Caco-2 (cell line): ENCODE results near the gene ITIH5. TPM values are rescaled to one million over a fixed set of nuclear protein-coding genes. Genes with fewer than 3 reads are reported as not detected.
"Not testable (repeated sequence)": the region's sequence is repeated elsewhere in the genome, so short reads cannot be mapped to it uniquely, and the experiment has no call there.

ENCODE experiments used
- BruUV-seq: library from RNA; stranded (reverse); fragments of 400-500 nt; replicated peaks from 2 replicates; lab custom pipeline; 2021; lab: Mats Ljungman, UMichigan
- CTCF ChIA-PET: fragments of 300-600 bp; sonication (Branson Sonifier 250); formaldehyde crosslinking; loops from one replicate; lab custom pipeline; 2022; ENCODE audit warnings: antibody characterized with exemption; lab: Charles Lee
- POLR2A ChIA-PET: fragments of 300-600 bp; sonication (Branson Sonifier 250); formaldehyde crosslinking; loops from one replicate; lab custom pipeline; 2022; ENCODE audit warnings: antibody characterized with exemption; lab: Charles Lee
- DNase-seq, 2 experiments: peaks; one replicate each; pipeline versions ENCODE4 v3.0.0 to v3.0.0-alpha.2; 2020 to 2022
- H3K27me3 ChIP-seq: replicated peaks from 2 replicates; pipeline ENCODE4 v1.6.0; 2011; ENCODE audit warnings: low read length; ENCODE audit not compliant: control insufficient read depth, insufficient read depth
- H3K36me3 ChIP-seq: 2 replicates; pipeline ENCODE4 v1.5.1; 2011; ENCODE audit warnings: low read length; ENCODE audit not compliant: control insufficient read depth, insufficient read depth
- H3K4me1 ChIP-seq: fragments of 250-450 bp; sonication (Bioruptor Pico); 2 replicates; pipeline ENCODE4 v1.5.1; 2020; ENCODE audit warnings: mild to moderate bottlenecking
- H3K4me3 ChIP-seq: 2 replicates; pipeline ENCODE4 v1.5.1; 2011; ENCODE audit warnings: low read depth, mild to moderate bottlenecking, control low read depth, low read length
- H3K9me3 ChIP-seq: fragments of 250-450 bp; sonication (Bioruptor Pico); 2 replicates; pipeline ENCODE4 v1.5.1; 2020; ENCODE audit warnings: mild to moderate bottlenecking, moderate library complexity
- H3K27ac Mint-ChIP-seq: one replicate; pipeline ENCODE4 v1.8.0; 2022; ENCODE audit warnings: mixed read lengths; ENCODE audit not compliant: unreplicated experiment
- H3K27me3 Mint-ChIP-seq: one replicate; pipeline ENCODE4 v1.8.0; 2022; ENCODE audit warnings: mixed read lengths; ENCODE audit not compliant: insufficient read depth, unreplicated experiment
- H3K36me3 Mint-ChIP-seq: one replicate; pipeline ENCODE4 v1.8.0; 2022; ENCODE audit warnings: mild to moderate bottlenecking, mixed read lengths; ENCODE audit not compliant: insufficient read depth, unreplicated experiment
- H3K4me1 Mint-ChIP-seq: one replicate; pipeline ENCODE4 v1.8.0; 2022; ENCODE audit warnings: low read depth, mixed read lengths; ENCODE audit not compliant: unreplicated experiment
- H3K4me3 Mint-ChIP-seq: one replicate; pipeline ENCODE4 v1.8.0; 2022; ENCODE audit warnings: mild to moderate bottlenecking, moderate library complexity, mixed read lengths; ENCODE audit not compliant: unreplicated experiment
- H3K9me3 Mint-ChIP-seq: one replicate; pipeline ENCODE4 v1.8.0; 2022; ENCODE audit warnings: mixed read lengths; ENCODE audit not compliant: unreplicated experiment
- intact Hi-C: fragments of 100-400 bp; cut with micrococcal nuclease; formaldehyde crosslinking; loops from one replicate; pipeline ENCODE4 v1.10.0; 2022; ENCODE audit not compliant: unreplicated experiment
- total RNA-seq: library from RNA; stranded (reverse); gene quantifications from 2 replicates; pipeline ENCODE4 v1.2.3, GENCODE V29; 2022
- TF ChIP-seq, protein P1 (sequence below), 2 experiments: fragments of 200-600 bp in 1 of 2; IDR thresholded peaks; 1 replicate in 1 of 2; 2 replicates in 1 of 2; pipeline versions ENCODE4 v1.5.1 to v1.8.0; 2011 to 2022; ENCODE audit warnings: antibody characterized with exemption in 1 of 2, control low read depth in 1 of 2, inconsistent platforms in 1 of 2, low read depth in 1 of 2, low read length in 1 of 2, mild to moderate bottlenecking in 1 of 2, moderate library complexity in 1 of 2; ENCODE audit not compliant: insufficient read depth in 1 of 2, severe bottlenecking in 1 of 2, unreplicated experiment in 1 of 2

ITIH5 gene
- total RNA-seq, 1 experiment from 2014 or later, result 0.18 TPM

DNA sequence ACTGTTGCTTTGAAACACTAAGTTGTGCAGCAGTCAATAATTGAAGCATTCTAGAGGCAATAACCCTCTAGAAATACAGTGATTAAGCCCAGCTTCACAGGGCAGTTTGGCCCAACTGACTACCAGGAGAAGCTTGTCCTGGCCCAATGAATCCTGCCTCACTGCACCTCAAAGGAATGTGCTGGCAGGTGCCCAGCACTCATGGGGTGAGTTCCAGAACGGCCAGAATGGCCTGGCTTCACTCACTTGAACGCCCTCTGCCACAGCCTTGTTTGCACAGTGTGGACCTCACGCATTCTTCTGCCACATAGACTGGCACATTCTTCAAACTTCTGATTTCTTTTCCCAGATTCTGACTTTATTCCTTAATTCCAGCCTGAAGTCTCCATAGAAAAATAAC is 29.8 kb upstream of the ITIH5 start:
- BruUV-seq, result no TSS peak
- H3K36me3 Mint-ChIP-seq, result no peaks in the 10 kb centered on the region
- intact Hi-C loops, result no loop called here
- Histone ChIP-seq H3K36me3 (no peaks in the 10 kb centered on the region), H3K27me3 (no peaks in the 10 kb centered on the region), H3K9me3 (peaks cover 16% of the 10 kb centered on the region), H3K4me1 (peaks cover 8% of the 10 kb centered on the region), H3K4me3 (no peak overlapping the region)
- peaks cover 22% of the 10 kb centered on the region for H3K9me3 Mint-ChIP-seq
- no peak overlapping the region for H3K4me3 Mint-ChIP-seq
- TF ChIP-seq, protein P1, sequence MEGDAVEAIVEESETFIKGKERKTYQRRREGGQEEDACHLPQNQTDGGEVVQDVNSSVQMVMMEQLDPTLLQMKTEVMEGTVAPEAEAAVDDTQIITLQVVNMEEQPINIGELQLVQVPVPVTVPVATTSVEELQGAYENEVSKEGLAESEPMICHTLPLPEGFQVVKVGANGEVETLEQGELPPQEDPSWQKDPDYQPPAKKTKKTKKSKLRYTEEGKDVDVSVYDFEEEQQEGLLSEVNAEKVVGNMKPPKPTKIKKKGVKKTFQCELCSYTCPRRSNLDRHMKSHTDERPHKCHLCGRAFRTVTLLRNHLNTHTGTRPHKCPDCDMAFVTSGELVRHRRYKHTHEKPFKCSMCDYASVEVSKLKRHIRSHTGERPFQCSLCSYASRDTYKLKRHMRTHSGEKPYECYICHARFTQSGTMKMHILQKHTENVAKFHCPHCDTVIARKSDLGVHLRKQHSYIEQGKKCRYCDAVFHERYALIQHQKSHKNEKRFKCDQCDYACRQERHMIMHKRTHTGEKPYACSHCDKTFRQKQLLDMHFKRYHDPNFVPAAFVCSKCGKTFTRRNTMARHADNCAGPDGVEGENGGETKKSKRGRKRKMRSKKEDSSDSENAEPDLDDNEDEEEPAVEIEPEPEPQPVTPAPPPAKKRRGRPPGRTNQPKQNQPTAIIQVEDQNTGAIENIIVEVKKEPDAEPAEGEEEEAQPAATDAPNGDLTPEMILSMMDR (IDR thresholded peaks at IDR 0.05; ENCODE audit: insufficient read depth in 1 of 2, low read depth in 1 of 2, low read length in 1 of 2, severe bottlenecking in 1 of 2, unreplicated experiment in 1 of 2), result no peak
- CTCF ChIA-PET, result no interaction called here
- H3K27ac Mint-ChIP-seq, result no peak overlapping the region
- H3K27me3 Mint-ChIP-seq, result no peaks in the 10 kb centered on the region
- no peaks in the 10 kb centered on the region for H3K4me1 Mint-ChIP-seq
- no peak for DNase-seq
- POLR2A ChIA-PET, result no interaction called here

DNA sequence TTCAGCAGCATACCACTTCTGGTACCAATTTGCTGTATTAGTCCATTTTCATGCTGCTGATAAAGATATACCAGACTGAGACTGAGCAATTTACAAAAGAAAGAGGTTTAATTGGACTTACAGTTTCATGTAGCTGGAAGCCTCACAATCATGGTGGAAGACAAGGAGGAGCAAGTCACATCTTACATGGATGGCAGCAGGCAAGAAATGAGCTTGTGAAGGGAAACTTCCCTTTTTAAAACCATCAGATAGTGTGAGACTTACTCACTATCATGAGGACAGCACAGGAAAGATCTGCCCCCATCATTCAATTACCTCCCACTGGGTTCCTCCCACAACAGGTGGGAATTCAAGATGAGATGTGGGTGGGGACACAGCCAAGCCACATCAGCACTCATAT is 26.4 kb upstream of the ITIH5 start:
- BruUV-seq, H3K4me3 Mint-ChIP-seq, H3K27me3 Mint-ChIP-seq, intact Hi-C loops, H3K36me3 Mint-ChIP-seq, H3K4me3 ChIP-seq, H3K4me1 ChIP-seq, H3K27me3 ChIP-seq, H3K27ac Mint-ChIP-seq, CTCF ChIA-PET, DNase-seq, H3K4me1 Mint-ChIP-seq, H3K36me3 ChIP-seq, POLR2A ChIA-PET: not testable (repeated sequence)
- peaks cover 25% of the 10 kb centered on the region for H3K9me3 Mint-ChIP-seq
- H3K9me3 ChIP-seq, result peaks cover 25% of the 10 kb centered on the region

DNA sequence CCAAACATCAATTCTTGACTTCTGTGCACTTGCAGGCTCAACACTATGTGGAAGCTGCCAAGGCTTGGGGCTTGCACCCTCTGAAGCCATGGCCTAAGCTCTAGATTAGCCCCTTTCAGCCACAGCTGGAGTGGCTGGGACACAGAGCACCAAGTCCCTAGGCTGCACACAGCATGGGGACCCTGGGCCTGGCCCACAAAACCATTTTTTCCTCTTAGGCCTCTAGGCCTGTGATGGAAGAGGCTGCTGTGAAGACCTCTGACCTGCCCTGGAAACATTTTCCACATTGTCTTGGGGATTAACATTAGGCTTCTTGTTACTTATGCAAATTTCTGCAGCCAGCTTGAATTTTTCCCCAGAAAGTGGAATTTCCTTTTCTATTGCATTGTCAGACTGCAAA is 25.6 kb upstream of the ITIH5 start:
- H3K4me3 ChIP-seq, DNase-seq, H3K27ac Mint-ChIP-seq, H3K36me3 ChIP-seq, H3K4me1 Mint-ChIP-seq, POLR2A ChIA-PET, H3K27me3 ChIP-seq, H3K36me3 Mint-ChIP-seq, CTCF ChIA-PET, intact Hi-C loops, H3K27me3 Mint-ChIP-seq, H3K4me1 ChIP-seq, H3K4me3 Mint-ChIP-seq, BruUV-seq: not testable (repeated sequence)
- H3K9me3 Mint-ChIP-seq, result peaks cover 25% of the 10 kb centered on the region
- H3K9me3 ChIP-seq, result peaks cover 25% of the 10 kb centered on the region

DNA sequence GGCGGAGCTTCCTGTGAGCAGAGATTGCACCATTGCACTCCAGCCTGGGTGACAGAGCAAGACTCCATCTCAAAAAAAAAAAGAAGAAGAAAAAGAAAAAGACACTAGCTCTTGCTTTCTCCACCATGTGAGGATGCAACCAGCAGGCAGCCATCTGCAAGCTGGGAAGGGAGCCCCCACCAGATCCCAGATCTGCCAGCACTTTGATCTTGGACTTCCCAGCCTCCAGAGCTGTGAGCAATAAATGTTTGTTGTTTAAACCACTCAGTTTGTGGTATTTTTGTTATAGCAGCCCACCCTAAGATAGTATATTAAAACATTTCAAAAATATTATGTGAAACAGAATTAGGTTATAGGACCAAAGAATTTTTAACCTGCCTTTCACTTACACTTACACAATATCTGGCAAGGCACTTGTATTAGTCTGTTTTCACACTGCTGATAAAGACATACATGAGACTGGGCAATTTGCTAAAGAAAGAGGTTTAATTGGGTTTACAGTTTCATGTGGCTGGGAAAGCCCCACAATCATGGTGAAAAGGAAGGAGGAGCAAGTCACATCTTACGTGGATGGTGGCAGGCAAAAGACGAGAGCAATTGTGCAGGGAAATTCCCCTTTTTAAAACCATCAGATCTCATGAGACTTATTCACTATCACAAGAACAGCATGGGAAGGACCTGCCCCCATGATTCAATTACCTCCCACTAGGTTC is 24.3 kb upstream of the ITIH5 start:
- Mint-ChIP-seq H3K9me3 (peaks cover 25% of the 10 kb centered on the region), H3K4me1 (peaks cover 16% of the 10 kb centered on the region)
- H3K4me1 ChIP-seq, H3K36me3 ChIP-seq, POLR2A ChIA-PET, DNase-seq, H3K27me3 ChIP-seq, BruUV-seq, CTCF ChIA-PET, H3K4me3 Mint-ChIP-seq, H3K36me3 Mint-ChIP-seq, H3K4me3 ChIP-seq, H3K27me3 Mint-ChIP-seq, intact Hi-C loops, H3K27ac Mint-ChIP-seq: not testable (repeated sequence)
- H3K9me3 ChIP-seq, result peaks cover 25% of the 10 kb centered on the region
